Lung (tissue), 16 donors: ENCODE measurements around the gene MROH8. TPM values are rescaled to one million over a fixed set of nuclear protein-coding genes. Genes with fewer than 3 reads are reported as not detected.

Source experiments
- ATAC-seq: fragments of 200-7000 bp; cut with Tn5 transposase; one replicate; pipeline ENCODE4 v1.9.1; 2020; ENCODE audit warnings: moderate number of reproducible peaks; ENCODE audit not compliant: insufficient read depth, low FRiP score
- DNase-seq, 3 donors: peaks; one replicate each; pipeline ENCODE4 v3.0.0-alpha.2; 2013 to 2017
- H3K27ac ChIP-seq, 2 donors: one replicate each; pipeline ENCODE4 v1.5.1; 2013; ENCODE audit warnings: mild to moderate bottlenecking in 2 of 2, moderate library complexity in 2 of 2, control low read depth in 1 of 2, inconsistent platforms in 1 of 2, low read depth in 1 of 2, low read length in 1 of 2
- H3K27me3 ChIP-seq, 3 donors: one replicate each; pipeline ENCODE4 v1.5.1; 2013; ENCODE audit warnings: low read length in 2 of 3; ENCODE audit not compliant: control insufficient read depth in 3 of 3, insufficient read depth in 3 of 3
- H3K36me3 ChIP-seq, 4 donors: one replicate each; pipeline ENCODE4 v1.5.1; 2013; ENCODE audit warnings: low read length in 4 of 4, mild to moderate bottlenecking in 1 of 4, moderate library complexity in 1 of 4; ENCODE audit not compliant: control insufficient read depth in 4 of 4, insufficient read depth in 4 of 4
- H3K4me1 ChIP-seq, 5 donors: one replicate each; pipeline ENCODE4 v1.5.1; 2013; ENCODE audit warnings: low read length in 5 of 5, mild to moderate bottlenecking in 2 of 5, moderate library complexity in 1 of 5; ENCODE audit not compliant: control insufficient read depth in 5 of 5, insufficient read depth in 5 of 5
- H3K4me3 ChIP-seq: one replicate; pipeline ENCODE4 v1.5.1; 2013; ENCODE audit warnings: mild to moderate bottlenecking, control low read depth, moderate library complexity
- H3K9ac ChIP-seq, 2 donors: one replicate each; pipeline ENCODE4 v1.5.1; 2013; ENCODE audit warnings: low read length in 2 of 2, control low read depth in 1 of 2; ENCODE audit not compliant: insufficient read depth in 1 of 2
- H3K9me3 ChIP-seq, 4 donors: one replicate each; pipeline ENCODE4 v1.5.1; 2013; ENCODE audit warnings: low read length in 3 of 4, mild to moderate bottlenecking in 1 of 4, moderate library complexity in 1 of 4; ENCODE audit not compliant: control insufficient read depth in 4 of 4, insufficient read depth in 3 of 4
- WGBS, 2 donors: extraction: QIAGEN DNeasy Blood & Tissue Kit; methylation state at CpG; one replicate each; pipeline ENCODE4 v1.1.7; 2013; 5-methylcytosine and 5-hydroxymethylcytosine counted together
- long read RNA-seq, 5 donors: transcript quantifications; one replicate each; lab custom pipeline, GENCODE V29; 2026
- polyA plus RNA-seq, 2 donors: library from polyadenylated mRNA; stranded (reverse); fragments of 200-250 nt; gene quantifications; one replicate each; pipeline ENCODE4 v1.2.1, GENCODE V29; 2013
- total RNA-seq, 2 donors: library from RNA; depleted of rRNA in 1 of 2; stranded (reverse); fragments of >200 nt in 1 of 2; gene quantifications; one replicate each; pipeline ENCODE4 v1.2.1, GENCODE V29; 2014 to 2021
- TF ChIP-seq, protein P1 (sequence below): IDR thresholded peaks from 2 replicates; pipeline ENCODE4 v1.5.1; 2012; ENCODE audit warnings: mild to moderate bottlenecking; ENCODE audit errors: control extremely low read depth, extremely low read depth
- donor health status: control.
- donor health status: control.
- donor health status: Bipolar disorder and iron deficiency.
- donor health status: healthy.
- donor health status: DM: yes; HTN: yes; CAD: no.

Gene MROH8
- total RNA-seq (1 to 10 TPM; 3.3 to 4.0 TPM), polyA plus RNA-seq (1 to 10 TPM in 1 of 2 donors, under 1 TPM in 1; 0.84 to 1.6 TPM)
- long read RNA-seq, donor 1: 0 reads
- long read RNA-seq, donor 2, partial matches to known transcripts: 239 of 252 reads
- long read RNA-seq, donor 2, other reads (novel, unspliced or antisense): 13 of 252 reads
- long read RNA-seq, donor 3, partial matches to known transcripts: 293 of 321 reads
- long read RNA-seq, donor 3, other reads (novel, unspliced or antisense): 28 of 321 reads
- long read RNA-seq, donor 4: 0 reads
- long read RNA-seq, donor 5: 0 reads

DNA sequence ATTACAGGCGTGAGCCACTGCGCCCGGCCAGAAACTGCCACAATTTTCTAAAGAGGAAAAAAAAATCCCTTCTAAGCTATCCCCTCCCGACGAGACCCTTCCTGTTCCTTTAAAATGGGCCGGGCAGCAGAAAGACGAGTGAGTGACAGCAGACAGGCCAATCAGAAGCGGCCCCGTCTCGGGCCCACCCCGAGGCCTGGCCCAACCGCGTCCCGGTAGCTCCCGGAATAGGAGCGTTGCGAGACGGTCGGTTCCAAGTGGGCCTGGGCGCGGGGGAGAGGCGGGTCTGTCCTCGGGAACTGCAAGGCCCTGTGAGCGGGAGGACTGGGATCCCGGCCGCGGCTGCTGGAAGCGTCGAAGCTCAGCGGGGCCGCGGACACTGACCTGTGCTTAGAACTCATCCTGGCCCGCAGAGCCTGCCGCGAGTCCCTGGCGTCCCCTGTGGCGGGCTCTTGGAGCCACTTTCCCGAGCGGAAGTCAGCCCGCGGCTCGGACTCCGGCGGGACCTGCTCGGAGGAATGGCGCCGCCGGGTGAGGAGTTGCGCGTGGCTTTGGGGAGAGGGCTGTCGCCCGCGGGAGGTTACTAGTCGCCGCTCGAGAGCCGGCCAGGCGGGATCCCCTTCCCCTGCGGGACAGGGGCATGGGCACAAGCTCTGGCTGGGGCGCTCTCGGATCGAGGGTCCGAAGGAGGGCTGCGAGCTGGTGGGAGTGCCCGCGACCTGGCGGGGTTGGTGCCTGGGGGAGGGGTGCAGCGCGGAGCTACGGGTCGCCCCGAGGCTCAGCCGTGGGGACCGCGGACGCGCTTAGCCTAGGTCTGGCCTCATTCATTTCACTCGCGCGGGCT, at the start of gene MROH8, which contains the start of gene RPN2:
Gene MROH8, minus strand, starts transcription at position 710 of the 844 bp plus-strand sequence.
Gene RPN2, plus strand, starts transcription at position 492 of the 844 bp plus-strand sequence. Its CDS starts 27 bp downstream, at position 519.
- H3K36me3 ChIP-seq: peaks cover 0 to under 1% (median 0%) of the 10 kb centered on the region in 4 donors
- H3K4me3 ChIP-seq: peak within 1 kb of the TSS; percentile 99
- TF ChIP-seq, protein P1, sequence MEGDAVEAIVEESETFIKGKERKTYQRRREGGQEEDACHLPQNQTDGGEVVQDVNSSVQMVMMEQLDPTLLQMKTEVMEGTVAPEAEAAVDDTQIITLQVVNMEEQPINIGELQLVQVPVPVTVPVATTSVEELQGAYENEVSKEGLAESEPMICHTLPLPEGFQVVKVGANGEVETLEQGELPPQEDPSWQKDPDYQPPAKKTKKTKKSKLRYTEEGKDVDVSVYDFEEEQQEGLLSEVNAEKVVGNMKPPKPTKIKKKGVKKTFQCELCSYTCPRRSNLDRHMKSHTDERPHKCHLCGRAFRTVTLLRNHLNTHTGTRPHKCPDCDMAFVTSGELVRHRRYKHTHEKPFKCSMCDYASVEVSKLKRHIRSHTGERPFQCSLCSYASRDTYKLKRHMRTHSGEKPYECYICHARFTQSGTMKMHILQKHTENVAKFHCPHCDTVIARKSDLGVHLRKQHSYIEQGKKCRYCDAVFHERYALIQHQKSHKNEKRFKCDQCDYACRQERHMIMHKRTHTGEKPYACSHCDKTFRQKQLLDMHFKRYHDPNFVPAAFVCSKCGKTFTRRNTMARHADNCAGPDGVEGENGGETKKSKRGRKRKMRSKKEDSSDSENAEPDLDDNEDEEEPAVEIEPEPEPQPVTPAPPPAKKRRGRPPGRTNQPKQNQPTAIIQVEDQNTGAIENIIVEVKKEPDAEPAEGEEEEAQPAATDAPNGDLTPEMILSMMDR: no peak
- 0% methylated on average over 69 to 80 of the region's 80 CpGs for WGBS, 2 donors
- ATAC-seq (peak; percentile 99), DNase-seq (peak; percentile 98 to 99 (median 98))
- no peaks in the 10 kb centered on the region for H3K9me3 ChIP-seq
- H3K27me3 ChIP-seq: no peaks in the 10 kb centered on the region
- H3K9ac ChIP-seq: peak within 1 kb of the TSS; percentile 82 to 86
- peak within 1 kb of the TSS; percentile 89 to 95 for H3K27ac ChIP-seq
- peaks cover 4 to 14% (median 6%) of the 10 kb centered on the region in 5 donors for H3K4me1 ChIP-seq

DNA sequence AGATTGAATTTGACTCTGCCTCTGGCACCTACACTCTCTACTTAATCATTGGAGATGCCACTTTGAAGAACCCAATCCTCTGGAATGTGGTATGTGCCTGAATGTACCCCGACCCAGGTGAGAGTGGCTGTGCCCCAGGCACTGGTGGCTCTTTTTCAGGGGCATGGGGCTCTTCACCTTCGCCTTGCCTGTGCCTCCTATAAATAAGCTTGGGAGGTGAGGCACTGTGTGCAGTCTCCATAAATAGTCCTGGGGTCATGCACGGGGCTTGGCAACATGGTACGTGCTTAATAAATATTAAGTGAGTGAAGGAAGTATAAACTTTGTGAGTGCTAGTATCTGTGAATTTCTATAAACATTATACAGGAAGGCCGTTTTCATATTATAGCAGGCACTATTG, 49.3 kb upstream of the MROH8 start:
- H3K27ac ChIP-seq: peak overlapping the region in 1 of 2 donors; percentile 27
- no peaks in the 10 kb centered on the region for H3K9me3 ChIP-seq
- H3K36me3 ChIP-seq: peaks cover 42 to 69% (median 60%) of the 10 kb centered on the region in 4 donors
- H3K9ac ChIP-seq: no peak overlapping the region
- peaks cover 0 to 11% (median 0%) of the 10 kb centered on the region in 5 donors for H3K4me1 ChIP-seq
- no peak for ATAC-seq
- TF ChIP-seq, protein P1: no peak
- H3K27me3 ChIP-seq: no peaks in the 10 kb centered on the region
- no peak for DNase-seq
- 95% methylated on average over 5 of the region's 5 CpGs for WGBS, 2 donors
- no peak overlapping the region for H3K4me3 ChIP-seq

DNA sequence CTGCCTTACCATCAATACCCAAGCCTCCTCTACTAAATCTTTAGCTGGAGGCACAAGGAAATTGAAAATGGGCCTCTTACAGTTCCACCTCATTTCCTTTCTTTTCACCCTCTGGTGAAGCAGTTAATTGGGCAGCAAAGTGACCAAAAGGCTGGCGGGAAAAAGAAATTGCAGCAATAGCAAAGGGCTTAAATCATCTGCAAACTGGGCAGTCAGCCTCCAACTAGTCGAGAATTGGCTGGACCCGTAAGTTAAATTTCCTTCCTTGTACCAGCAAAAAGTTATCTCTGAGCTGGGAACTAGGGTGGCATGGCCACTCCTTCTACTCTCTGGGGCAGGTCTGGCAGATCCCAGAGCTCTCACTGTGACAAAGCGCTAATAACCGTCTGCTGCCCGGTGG, 48.7 kb upstream of the MROH8 start:
- no peak overlapping the region for H3K4me3 ChIP-seq
- H3K9me3 ChIP-seq: no peaks in the 10 kb centered on the region
- no peak for DNase-seq
- peaks cover 0 to 11% (median 0%) of the 10 kb centered on the region in 5 donors for H3K4me1 ChIP-seq
- 84 to 95% methylated on average over 6 of the region's 6 CpGs for WGBS, 2 donors
- H3K36me3 ChIP-seq: peaks cover 40 to 66% (median 62%) of the 10 kb centered on the region in 4 donors
- TF ChIP-seq, protein P1: no peak
- no peak for ATAC-seq
- no peak overlapping the region for H3K9ac ChIP-seq
- no peaks in the 10 kb centered on the region for H3K27me3 ChIP-seq
- H3K27ac ChIP-seq: peak overlapping the region in 1 of 2 donors; percentile 27
